GM19372 (cell line): ENCODE measurements around the gene PCP2.
A peak's percentile ranks its signal among the peaks of the same experiment; 100 is the strongest.

Experiments
- ATAC-seq: cut with Tn5 transposase; IDR thresholded peaks from one replicate; pipeline ENCODE4 v1.9.1; 2021; ENCODE audit warnings: mild to moderate bottlenecking, low read depth, moderate library complexity; ENCODE audit not compliant: unreplicated experiment

The PCP2 gene

GRCh38 chr19:7633698-7634097 lies at the start of gene PCP2:
TSS of gene PCP2 (minus strand) at chr19:7633719. CDS start at chr19:7633457, 262 bp downstream.
- ATAC-seq: no peak

DNA sequence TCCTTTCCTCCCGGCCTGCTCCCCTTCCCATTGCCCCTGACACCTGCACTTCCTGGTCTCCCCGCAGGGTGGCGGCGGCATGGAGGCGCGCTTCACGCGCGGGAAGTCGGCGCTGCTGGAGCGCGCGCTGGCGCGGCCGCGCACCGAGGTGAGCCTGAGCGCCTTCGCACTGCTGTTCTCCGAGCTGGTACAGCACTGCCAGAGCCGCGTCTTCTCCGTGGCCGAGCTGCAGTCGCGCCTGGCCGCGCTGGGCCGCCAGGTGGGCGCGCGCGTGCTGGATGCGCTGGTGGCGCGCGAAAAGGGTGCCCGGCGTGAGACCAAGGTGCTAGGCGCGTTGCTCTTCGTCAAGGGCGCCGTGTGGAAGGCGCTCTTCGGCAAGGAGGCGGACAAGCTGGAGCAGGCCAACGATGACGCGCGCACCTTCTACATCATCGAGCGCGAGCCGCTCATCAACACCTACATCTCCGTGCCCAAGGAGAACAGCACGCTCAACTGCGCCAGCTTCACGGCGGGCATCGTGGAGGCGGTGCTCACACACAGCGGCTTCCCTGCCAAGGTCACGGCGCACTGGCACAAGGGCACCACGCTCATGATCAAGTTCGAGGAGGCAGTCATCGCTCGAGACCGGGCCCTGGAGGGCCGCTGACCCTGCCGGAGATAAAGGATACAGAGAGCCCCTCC lies 48.8 kb upstream of the PCP2 start:
- no peak for ATAC-seq

GRCh38 chr19:7681340-7682174 lies 48.0 kb upstream of the PCP2 start:
- no peak for ATAC-seq

- ATAC-seq: peak; percentile 41
Observed at GRCh38 chr19:7680606-7681339, 47.3 kb upstream of the PCP2 start, which contains the start of gene TRAPPC5. TSS of gene TRAPPC5 (plus strand) at chr19:7680833. CDS start at chr19:7682254, 1,421 bp downstream.

DNA sequence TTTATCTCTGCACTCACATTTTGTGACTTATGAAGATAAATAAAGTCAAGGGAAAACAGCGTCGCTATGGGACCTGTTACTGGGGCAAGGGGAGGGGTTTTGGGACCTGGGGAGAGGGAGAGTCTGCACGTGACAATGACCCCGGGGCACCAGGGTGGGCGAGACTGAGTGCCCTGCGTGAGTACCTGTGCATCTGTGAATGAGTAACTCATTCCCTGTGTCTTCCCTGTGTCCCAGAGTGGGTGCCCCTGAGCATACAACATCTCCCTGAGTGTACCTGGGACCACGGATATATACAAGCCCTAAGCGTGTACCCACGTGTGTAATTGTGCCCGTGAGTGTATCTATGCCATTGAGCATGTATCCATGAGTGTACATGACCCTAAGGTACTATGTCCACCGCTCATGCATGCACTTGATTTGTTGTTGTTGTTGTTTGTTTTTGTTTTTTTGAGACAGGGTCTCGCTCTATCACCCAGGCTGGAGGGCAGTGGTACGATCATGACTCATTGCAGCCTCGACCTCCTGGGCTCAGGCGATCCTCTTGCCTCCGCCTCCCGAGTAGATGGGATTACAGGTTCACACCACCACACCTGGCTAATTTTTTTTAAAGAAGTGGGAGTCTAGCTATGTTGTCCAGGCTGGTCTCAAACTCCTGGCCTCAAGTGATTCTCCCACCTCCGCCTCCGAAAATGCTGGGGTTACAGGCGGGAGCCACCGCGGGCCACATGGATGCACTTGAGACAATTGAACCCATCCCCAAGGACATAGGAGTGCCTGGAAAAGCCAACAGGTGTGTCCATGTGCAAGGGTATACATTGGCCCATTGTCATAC lies 46.5 kb upstream of the PCP2 start:
- no peak for ATAC-seq

GRCh38 chr19:7678971-7679751 lies 45.6 kb upstream of the PCP2 start:
- no peak for ATAC-seq

DNA sequence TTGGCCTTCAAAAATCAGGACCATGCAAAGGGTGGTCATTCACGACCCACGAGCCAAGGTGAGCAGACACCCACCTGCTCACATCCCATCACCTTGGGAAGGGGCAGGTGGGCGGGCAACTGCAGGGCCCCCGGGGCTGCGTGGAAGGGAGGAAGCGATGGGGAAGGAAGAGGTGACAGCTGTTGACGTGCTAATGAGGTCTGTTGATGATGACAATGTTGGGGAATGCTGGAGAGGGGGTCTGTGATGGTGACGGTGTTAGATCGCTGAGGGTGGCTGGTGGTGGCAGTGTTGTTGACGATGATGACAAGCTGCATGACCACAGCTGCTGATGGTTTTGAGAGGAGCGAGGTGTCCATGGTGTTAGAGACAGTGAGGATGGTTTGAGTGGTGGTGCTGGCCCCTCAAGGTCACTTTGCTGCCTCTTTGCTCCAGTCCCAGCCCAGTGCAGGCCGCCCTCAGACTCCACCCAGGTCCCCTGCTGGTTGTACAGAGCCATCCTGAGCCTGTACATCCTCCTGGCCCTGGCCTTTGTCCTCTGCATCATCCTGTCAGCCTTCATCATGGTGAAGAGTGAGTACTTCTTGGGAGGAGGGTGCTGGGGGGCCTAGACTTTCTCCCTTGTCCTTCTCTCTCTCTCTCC lies 44.3 kb upstream of the PCP2 start:
- ATAC-seq: no peak

DNA sequence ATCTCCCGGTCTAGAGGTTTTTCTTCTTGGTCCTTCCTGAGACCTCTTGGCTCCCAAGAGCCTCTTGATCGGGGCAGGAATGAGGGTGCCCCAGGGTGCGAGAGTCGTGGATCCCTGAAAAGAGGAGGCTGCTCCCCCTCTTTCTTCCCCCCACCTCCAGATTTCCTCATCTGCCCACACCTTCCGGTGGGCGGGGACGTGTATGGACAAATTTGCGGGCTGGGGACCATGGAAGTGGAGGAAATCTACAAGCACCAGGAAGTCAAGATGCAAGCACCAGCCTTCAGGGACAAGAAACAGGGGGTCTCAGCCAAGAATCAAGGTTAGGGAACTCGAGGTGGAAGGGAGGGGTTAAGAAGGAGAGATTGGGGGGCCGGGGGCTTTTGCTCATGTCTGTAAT lies 43.3 kb upstream of the PCP2 start, which contains the start of gene MCEMP1:
MCEMP1 (plus strand) TSS at position 237 of the 400 bp plus-strand sequence; CDS start at position 268, 31 bp downstream.
- ATAC-seq: no peak

- ATAC-seq: no peak
Observed at GRCh38 chr19:7676376-7676775, 42.9 kb upstream of the PCP2 start.

DNA sequence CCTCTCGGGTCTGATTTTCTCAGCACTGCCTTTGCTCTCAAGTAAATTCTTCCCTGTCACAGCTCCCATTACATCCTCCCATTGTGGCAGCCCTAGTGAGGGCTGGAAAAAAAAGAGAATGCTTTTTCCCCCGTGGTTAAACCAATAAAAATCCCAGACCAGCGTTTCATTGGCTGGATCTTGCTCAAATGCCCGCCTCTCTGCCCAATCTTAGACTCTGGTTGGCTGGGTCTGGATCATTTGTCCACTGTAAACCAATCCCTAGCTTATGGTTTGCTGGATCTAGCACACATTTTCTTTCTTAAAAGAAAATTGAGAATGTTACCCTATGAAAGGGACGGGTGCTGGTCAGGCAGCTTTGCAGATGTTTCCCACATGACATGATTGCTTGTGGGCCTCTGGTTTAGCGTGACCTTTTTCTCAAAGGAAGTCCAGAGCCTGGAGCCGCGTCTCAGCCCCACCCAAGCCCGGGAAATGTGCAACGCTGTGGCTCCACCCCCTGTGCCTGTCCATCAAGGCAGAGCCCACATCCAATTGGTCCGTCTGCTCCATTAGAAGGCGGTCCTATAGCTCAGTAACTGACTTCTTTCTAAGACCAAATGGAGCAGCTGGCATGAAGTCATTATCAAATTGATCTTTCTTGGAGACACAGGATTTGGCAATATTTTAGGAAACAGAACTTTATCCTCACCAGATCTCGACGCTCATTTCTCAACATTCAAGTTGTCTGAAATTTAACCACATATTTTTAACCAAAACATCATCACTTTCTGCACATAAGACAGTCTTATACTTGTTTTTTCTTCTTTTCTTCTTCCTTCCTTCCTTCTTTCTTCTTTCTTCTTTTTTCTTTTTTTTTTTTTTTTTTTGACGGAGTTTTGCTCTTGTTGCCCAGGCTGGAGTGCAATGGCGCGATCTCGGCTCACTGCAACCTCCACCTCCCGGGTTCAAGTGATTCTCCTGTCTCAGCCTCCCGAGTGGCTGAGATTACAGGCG lies 40.8 kb upstream of the PCP2 start:
- no peak for ATAC-seq

DNA sequence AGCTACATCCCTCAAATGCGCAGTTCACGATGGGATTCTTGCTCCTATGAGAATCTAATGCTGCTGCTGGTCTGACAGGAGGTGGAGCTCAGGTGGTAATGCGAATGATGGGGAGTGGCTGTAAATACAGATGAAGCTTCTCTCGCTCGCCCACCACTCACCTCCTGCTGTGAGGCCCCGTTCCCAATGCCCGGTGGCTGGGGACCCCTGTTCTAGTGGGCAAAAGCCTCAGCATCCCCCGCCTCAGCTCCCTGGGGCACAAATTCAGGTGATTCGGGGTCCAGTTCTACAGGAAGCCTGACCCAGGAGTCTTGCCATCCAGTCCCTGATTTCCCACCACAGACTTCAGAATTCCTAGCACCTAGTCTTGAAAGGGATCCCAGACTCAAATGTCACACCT lies 39.0 kb upstream of the PCP2 start:
- no peak for ATAC-seq

DNA sequence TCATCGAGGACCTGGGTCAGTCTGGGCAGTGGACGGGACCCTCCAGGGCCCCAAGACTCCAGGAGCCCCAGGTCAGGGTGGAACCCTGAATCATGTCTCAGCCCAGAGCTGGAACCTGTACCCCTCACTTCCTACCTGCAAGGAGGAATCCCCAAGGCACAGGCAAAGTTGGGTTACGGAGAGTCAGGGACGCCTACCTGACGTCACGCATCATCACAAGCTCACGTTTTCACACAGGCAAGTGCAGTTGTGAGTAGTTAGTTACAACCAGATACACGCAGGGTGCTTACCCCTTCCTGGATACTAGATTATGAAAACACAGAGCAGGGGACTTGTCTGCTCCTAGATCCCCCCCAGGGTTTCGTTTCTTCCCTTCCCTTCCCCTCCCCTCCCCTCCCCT lies 37.3 kb upstream of the PCP2 start:
- no peak for ATAC-seq

- no peak for ATAC-seq
Observed at GRCh38 chr19:7670150-7670783, 36.7 kb upstream of the PCP2 start.

DNA sequence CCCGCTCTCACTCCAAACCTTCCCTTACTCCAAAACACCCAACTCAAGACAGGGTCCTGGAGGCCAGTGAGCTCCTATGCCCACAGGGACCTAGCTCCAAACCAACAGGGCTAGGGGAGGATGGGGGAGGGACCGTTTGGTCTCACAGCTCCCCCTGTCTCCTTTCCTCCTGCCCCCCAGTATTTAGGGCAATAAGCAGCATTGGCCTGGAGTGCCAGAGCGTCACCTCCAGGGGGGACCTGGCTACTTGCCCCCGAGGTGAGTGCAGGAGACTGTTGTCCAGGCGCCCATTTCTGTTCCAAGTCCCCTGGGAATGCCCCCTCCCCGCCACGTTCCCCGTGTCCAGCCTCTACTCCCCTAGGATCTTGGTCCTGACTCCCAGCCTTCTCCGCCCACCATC lies 36.1 kb upstream of the PCP2 start:
- ATAC-seq: no peak

DNA sequence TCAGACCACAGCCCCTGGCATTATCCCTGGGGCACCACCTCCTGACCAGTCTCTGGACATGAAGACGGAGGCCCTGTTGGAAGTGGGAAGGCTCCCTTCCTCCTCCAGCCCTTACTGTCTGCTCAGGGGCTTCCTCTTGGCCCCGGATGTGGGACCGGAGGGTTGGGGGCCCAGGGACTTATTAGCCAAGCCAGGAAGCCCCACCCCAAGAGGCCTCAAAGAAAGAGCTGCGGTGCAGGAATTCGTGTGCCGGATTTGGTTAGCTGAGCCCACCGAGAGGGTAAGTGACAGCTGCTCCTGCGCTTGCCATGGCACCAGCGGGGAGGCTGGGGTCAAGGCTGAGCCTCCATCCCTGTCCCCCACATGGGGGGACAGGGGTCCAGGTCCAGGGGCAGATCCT lies 35.3 kb upstream of the PCP2 start, which contains the start of gene RETN:
RETN (plus strand) TSS at position 208 of the 400 bp plus-strand sequence. CDS start 278 bp downstream, outside the sequence.
- no peak for ATAC-seq

DNA sequence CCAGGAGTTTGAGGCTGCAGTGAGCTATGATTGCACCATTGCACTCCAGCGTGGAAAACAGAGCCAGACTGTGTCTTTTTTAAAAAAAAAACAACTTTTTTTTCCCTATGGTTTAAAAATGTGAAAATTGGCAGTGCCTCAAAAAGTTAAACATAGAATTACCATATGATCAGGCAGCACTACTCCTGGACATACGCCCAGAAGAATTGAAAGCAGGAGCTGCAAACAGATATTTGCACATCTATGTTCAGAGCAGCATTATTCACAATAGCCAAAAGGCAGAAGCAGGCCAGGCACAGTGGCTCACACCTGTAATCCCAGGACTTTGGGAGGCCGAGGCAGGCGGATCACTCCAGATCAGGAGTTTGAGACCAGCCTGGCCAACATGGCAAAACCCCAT lies 31.6 kb upstream of the PCP2 start:
- ATAC-seq: no peak

- no peak for ATAC-seq
Observed at GRCh38 chr19:7663706-7664105, 30.2 kb upstream of the PCP2 start.
